KMS-11 (cell line): Measurements from ENCODE around the gene MAPK8IP1.

Source experiments
- H2AFZ ChIP-seq: fragments of 200-600 bp; sonication (generic); 2 replicates; pipeline ENCODE4 v1.6.1; 2016; ENCODE audit warnings: antibody characterized with exemption, mixed run types, low read depth
- H3K27ac ChIP-seq: fragments of 200-600 bp; sonication (generic); 2 replicates; pipeline ENCODE4 v1.6.1; 2016; ENCODE audit warnings: mild to moderate bottlenecking, mixed run types
- H3K27me3 ChIP-seq: fragments of 200-600 bp; sonication (generic); 2 replicates; pipeline ENCODE4 v1.6.1; 2017; ENCODE audit warnings: mild to moderate bottlenecking, low read depth, mixed run types, moderate library complexity; ENCODE audit not compliant: insufficient read depth
- H3K36me3 ChIP-seq: fragments of 200-600 bp; sonication (generic); 2 replicates; pipeline ENCODE4 v1.6.1; 2017; ENCODE audit warnings: mild to moderate bottlenecking, mixed run types; ENCODE audit not compliant: insufficient read depth
- H3K4me1 ChIP-seq: fragments of 200-600 bp; sonication (generic); 2 replicates; pipeline ENCODE4 v1.6.1; 2016; ENCODE audit warnings: mild to moderate bottlenecking, low read depth, mixed run types; ENCODE audit not compliant: poor library complexity, severe bottlenecking
- H3K4me2 ChIP-seq: fragments of 200-600 bp; sonication (generic); 2 replicates; pipeline ENCODE4 v1.7.0; 2016; ENCODE audit warnings: mild to moderate bottlenecking, mixed run types
- H3K4me3 ChIP-seq: fragments of 200-600 bp; sonication (generic); IDR thresholded peaks from 2 replicates; pipeline ENCODE4 v1.6.1; 2017; ENCODE audit warnings: low read depth, low read length, mixed read lengths; ENCODE audit not compliant: insufficient read depth
- H3K79me2 ChIP-seq: fragments of 200-600 bp; sonication (generic); 2 replicates; pipeline ENCODE4 v1.6.1; 2016; ENCODE audit warnings: low read depth, mixed run types; ENCODE audit not compliant: insufficient read depth
- H3K9ac ChIP-seq: fragments of 200-600 bp; sonication (generic); 2 replicates; pipeline ENCODE4 v1.6.1; 2016; ENCODE audit warnings: mild to moderate bottlenecking, mixed run types
- H4K20me1 ChIP-seq: fragments of 200-600 bp; sonication (generic); 2 replicates; pipeline ENCODE4 v1.6.1; 2016; ENCODE audit warnings: mild to moderate bottlenecking, mixed run types; ENCODE audit not compliant: insufficient read depth
- TF ChIP-seq, protein P1 (sequence below): fragments of 200-600 bp; sonication (generic); conservative IDR thresholded peaks from 2 replicates; pipeline ENCODE4 v1.6.1; 2017; ENCODE audit warnings: low read depth, mild to moderate bottlenecking, antibody characterized with exemption, low read length, moderate library complexity, mixed read lengths

MAPK8IP1 gene

DNA sequence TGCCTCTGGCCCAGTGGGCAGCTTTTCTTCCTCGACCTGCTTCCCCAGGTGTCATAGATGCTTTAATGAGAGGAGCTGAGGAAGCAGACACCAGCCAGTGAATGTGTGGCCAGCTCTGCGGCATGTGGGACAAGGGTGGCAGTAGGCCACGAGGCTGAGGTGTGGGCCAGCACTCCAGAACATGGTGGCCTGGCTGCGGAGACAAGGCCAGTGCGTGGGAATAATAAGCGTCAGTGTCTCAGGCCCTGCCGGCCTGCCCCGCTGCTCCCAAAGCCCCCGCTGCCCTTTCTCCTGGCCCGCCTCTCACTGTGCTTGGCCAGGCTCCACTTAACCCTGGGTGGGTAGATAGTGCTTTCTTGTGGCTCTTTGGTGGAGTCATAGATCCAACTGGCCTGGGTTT, 2.1 kb downstream of the MAPK8IP1 start:
- no peak overlapping the region for H2AFZ ChIP-seq
- H3K4me3 ChIP-seq, result no peak overlapping the region
- no peaks in the 10 kb centered on the region for H4K20me1 ChIP-seq
- TF ChIP-seq, protein P1, sequence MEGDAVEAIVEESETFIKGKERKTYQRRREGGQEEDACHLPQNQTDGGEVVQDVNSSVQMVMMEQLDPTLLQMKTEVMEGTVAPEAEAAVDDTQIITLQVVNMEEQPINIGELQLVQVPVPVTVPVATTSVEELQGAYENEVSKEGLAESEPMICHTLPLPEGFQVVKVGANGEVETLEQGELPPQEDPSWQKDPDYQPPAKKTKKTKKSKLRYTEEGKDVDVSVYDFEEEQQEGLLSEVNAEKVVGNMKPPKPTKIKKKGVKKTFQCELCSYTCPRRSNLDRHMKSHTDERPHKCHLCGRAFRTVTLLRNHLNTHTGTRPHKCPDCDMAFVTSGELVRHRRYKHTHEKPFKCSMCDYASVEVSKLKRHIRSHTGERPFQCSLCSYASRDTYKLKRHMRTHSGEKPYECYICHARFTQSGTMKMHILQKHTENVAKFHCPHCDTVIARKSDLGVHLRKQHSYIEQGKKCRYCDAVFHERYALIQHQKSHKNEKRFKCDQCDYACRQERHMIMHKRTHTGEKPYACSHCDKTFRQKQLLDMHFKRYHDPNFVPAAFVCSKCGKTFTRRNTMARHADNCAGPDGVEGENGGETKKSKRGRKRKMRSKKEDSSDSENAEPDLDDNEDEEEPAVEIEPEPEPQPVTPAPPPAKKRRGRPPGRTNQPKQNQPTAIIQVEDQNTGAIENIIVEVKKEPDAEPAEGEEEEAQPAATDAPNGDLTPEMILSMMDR, result no peak
- no peaks in the 10 kb centered on the region for H3K36me3 ChIP-seq
- no peak overlapping the region for H3K4me2 ChIP-seq
- no peak overlapping the region for H3K9ac ChIP-seq
- peaks cover 2% of the 10 kb centered on the region for H3K4me1 ChIP-seq
- H3K79me2 ChIP-seq, result no peaks in the 10 kb centered on the region
- no peaks in the 10 kb centered on the region for H3K27me3 ChIP-seq
- H3K27ac ChIP-seq, result no peak overlapping the region

DNA sequence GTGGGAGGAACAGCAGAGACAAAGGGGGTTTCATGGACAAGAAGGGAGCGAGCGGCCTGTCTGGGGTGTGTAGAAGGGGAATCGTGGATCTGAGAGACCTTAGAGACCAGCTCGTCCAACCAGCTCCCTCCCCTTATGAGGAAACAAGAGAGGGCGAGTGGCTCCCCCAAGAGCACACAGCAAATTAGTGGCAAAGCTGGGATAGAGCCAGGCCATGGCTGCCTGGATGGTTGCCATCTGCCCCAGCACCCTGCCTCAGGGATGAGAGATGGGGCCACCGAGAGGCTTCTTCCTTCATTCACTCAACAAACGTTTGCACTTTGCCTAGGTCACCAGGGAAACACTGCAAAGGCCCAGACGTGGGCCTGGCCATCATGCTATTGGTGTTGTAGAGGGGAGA, 4.1 kb downstream of the MAPK8IP1 start:
- TF ChIP-seq, protein P1, result no peak
- Histone ChIP-seq H3K27me3 (no peaks in the 10 kb centered on the region), H2AFZ (no peak overlapping the region), H3K27ac (no peak overlapping the region), H3K79me2 (no peaks in the 10 kb centered on the region), H3K4me2 (no peak overlapping the region), H4K20me1 (no peaks in the 10 kb centered on the region), H3K9ac (no peak overlapping the region), H3K4me3 (no peak overlapping the region), H3K4me1 (peaks cover 2% of the 10 kb centered on the region), H3K36me3 (no peaks in the 10 kb centered on the region)

DNA sequence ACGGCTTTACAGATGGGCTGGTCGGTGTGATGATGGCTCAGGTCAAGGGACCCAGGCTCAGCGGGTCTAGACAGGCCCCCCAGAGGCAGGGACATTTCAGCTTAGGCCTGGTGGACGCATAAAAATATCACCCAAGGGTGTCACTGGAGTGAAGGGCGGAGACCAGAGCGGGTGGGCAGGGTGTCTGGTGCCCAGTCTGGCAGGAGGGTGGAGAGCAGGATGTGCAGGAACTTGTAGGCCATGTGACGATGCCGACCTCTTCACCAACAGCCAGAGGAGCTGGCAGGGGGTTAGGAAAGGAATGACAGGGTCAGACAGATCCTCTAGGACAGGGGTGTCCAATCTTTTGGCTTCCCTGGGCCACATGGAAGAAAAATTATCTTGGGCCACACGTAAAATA, 4.5 kb downstream of the MAPK8IP1 start:
- no peak overlapping the region for H3K4me2 ChIP-seq
- H2AFZ ChIP-seq, result no peak overlapping the region
- no peak overlapping the region for H3K4me3 ChIP-seq
- no peaks in the 10 kb centered on the region for H3K36me3 ChIP-seq
- H3K27ac ChIP-seq, result no peak overlapping the region
- peaks cover 2% of the 10 kb centered on the region for H3K4me1 ChIP-seq
- H3K9ac ChIP-seq, result no peak overlapping the region
- no peaks in the 10 kb centered on the region for H4K20me1 ChIP-seq
- H3K27me3 ChIP-seq, result no peaks in the 10 kb centered on the region
- H3K79me2 ChIP-seq, result no peaks in the 10 kb centered on the region
- TF ChIP-seq, protein P1, result no peak

DNA sequence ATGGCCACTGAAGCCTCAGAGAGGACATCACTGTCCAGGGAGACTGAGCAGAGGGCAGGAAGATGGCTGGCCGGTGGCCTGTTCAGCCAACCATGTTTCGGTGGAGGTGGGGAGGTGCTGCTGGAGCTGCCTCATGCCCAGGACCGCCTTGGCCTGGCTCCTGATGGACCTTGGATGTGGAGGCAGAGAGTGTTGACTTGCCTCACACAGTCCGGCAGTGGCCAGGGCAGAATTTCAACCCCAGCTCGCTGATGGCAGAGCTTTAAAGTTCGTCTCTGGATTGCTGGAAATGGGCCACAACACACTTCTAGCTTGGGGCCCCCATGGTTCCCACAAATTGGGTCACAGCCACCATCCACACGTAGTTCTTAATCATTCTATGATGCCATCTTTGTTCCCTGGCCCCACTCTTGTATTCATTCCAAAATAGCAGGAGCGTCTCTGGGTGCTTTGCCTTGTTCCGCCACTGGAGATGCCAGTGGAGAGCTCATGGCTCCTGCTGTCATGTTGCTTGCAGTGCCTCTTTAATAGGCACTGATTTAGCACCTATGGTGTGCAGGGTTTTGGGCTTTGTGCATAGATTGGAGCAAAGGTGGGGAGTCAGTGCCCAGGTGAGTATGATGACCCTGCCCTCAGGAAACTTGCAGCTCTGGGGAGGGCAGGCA, 5.6 kb downstream of the MAPK8IP1 start:
- H2AFZ ChIP-seq, result no peak overlapping the region
- no peaks in the 10 kb centered on the region for H4K20me1 ChIP-seq
- H3K4me3 ChIP-seq, result no peak overlapping the region
- no peaks in the 10 kb centered on the region; the same call in 1 of the 2 replicates for H3K27me3 ChIP-seq
- H3K4me2 ChIP-seq, result no peak overlapping the region
- no peaks in the 10 kb centered on the region for H3K79me2 ChIP-seq
- H3K4me1 ChIP-seq, result no peaks in the 10 kb centered on the region
- H3K36me3 ChIP-seq, result no peaks in the 10 kb centered on the region
- no peak overlapping the region for H3K9ac ChIP-seq
- TF ChIP-seq, protein P1, result no peak
- no peak overlapping the region for H3K27ac ChIP-seq
